Parathyroid adenoma (tissue), 2 donors: ENCODE data around the gene TYMP.
A peak's percentile ranks its signal among the peaks of the same experiment; 100 is the strongest.

Experiments used
- H2AFZ ChIP-seq: fragments of 300-600 bp; sonication (generic); one replicate; pipeline ENCODE4 v1.7.0; 2017; ENCODE audit warnings: antibody characterized with exemption, mild to moderate bottlenecking
- H3K27ac ChIP-seq: fragments of 300-600 bp; sonication (generic); one replicate; pipeline ENCODE4 v1.7.0; 2017
- H3K27me3 ChIP-seq: fragments of 300-600 bp; sonication (generic); one replicate; pipeline ENCODE4 v1.7.0; 2017; ENCODE audit warnings: low read length; ENCODE audit not compliant: control insufficient read depth, insufficient read depth
- H3K36me3 ChIP-seq: fragments of 300-600 bp; sonication (generic); one replicate; pipeline ENCODE4 v1.7.0; 2017; ENCODE audit warnings: low read length; ENCODE audit not compliant: control insufficient read depth, insufficient read depth
- H3K4me1 ChIP-seq: fragments of 300-600 bp; sonication (generic); one replicate; pipeline ENCODE4 v1.7.0; 2017; ENCODE audit warnings: control low read depth
- H3K4me2 ChIP-seq: fragments of 300-600 bp; sonication (generic); one replicate; pipeline ENCODE4 v1.7.0; 2017; ENCODE audit warnings: low read length
- H3K4me3 ChIP-seq: fragments of 300-600 bp; sonication (generic); one replicate; pipeline ENCODE4 v1.7.0; 2017; ENCODE audit warnings: low read depth, low read length
- H3K79me2 ChIP-seq: fragments of 300-600 bp; sonication (generic); one replicate; pipeline ENCODE4 v1.7.0; 2017; ENCODE audit warnings: control low read depth
- H3K9ac ChIP-seq: fragments of 300-600 bp; sonication (generic); one replicate; pipeline ENCODE4 v1.7.0; 2017; ENCODE audit warnings: mild to moderate bottlenecking
- H3K9me3 ChIP-seq: fragments of 300-600 bp; sonication (generic); one replicate; pipeline ENCODE4 v1.7.0; 2017; ENCODE audit warnings: low read length; ENCODE audit not compliant: control insufficient read depth
- CTCF ChIP-seq: fragments of 300-600 bp; sonication (generic); IDR thresholded peaks from one replicate; pipeline ENCODE4 v1.7.0; 2017; ENCODE audit warnings: antibody characterized with exemption, mild to moderate bottlenecking
- donor health status: primary hyperparathyroidism.

TYMP gene

GRCh38 chr22:50524676-50525103 is 5.1 kb downstream of the TYMP start:
- H3K27ac ChIP-seq: peak overlapping the region; percentile 95
- no peak overlapping the region for H3K9ac ChIP-seq

GRCh38 chr22:50523806-50524675 is 5.8 kb downstream of the TYMP start:
- no peak overlapping the region for H2AFZ ChIP-seq
- H3K36me3 ChIP-seq: no peaks in the 10 kb centered on the region
- no peak overlapping the region for H3K4me3 ChIP-seq
- H3K27ac ChIP-seq: no peak overlapping the region
- H3K4me1 ChIP-seq: peaks cover 4% of the 10 kb centered on the region
- TF ChIP-seq CTCF: no peak
- no peaks in the 10 kb centered on the region for H3K27me3 ChIP-seq
- H3K79me2 ChIP-seq: no peaks in the 10 kb centered on the region
- peak overlapping the region; percentile 95 for H3K4me2 ChIP-seq
- no peaks in the 10 kb centered on the region for H3K9me3 ChIP-seq
- H3K9ac ChIP-seq: no peak overlapping the region

More at GRCh38 chr22:50524676-50525103, 5.1 kb downstream of the TYMP start:
- no peaks in the 10 kb centered on the region for H3K27me3 ChIP-seq
- no peaks in the 10 kb centered on the region for H3K9me3 ChIP-seq
- no peak for TF ChIP-seq CTCF
- H3K4me1 ChIP-seq: peaks cover 4% of the 10 kb centered on the region
- peak overlapping the region; percentile 81 for H3K4me3 ChIP-seq
- peak overlapping the region; percentile 95 for H3K4me2 ChIP-seq
- no peaks in the 10 kb centered on the region for H3K79me2 ChIP-seq
- no peaks in the 10 kb centered on the region for H3K36me3 ChIP-seq
- peak overlapping the region; percentile 74 for H2AFZ ChIP-seq

- Histone ChIP-seq H3K4me3 (no peak overlapping the region), H3K4me2 (no peak overlapping the region)
Measured at GRCh38 chr22:50523458-50523805, 6.4 kb downstream of the TYMP start.

GRCh38 chr22:50522806-50523438 is 6.9 kb downstream of the TYMP start:
- Histone ChIP-seq H3K79me2 (peaks cover under 1% of the 10 kb centered on the region), H3K9me3 (no peaks in the 10 kb centered on the region), H3K27ac (no peak overlapping the region), H3K4me1 (peaks cover 4% of the 10 kb centered on the region), H3K9ac (no peak overlapping the region), H2AFZ (no peak overlapping the region), H3K4me2 (no peak overlapping the region), H3K27me3 (no peaks in the 10 kb centered on the region), H3K4me3 (no peak overlapping the region), H3K36me3 (no peaks in the 10 kb centered on the region)
- TF ChIP-seq CTCF: no peak

More at GRCh38 chr22:50523458-50523805, 6.4 kb downstream of the TYMP start:
- Histone ChIP-seq H3K27me3 (no peaks in the 10 kb centered on the region), H3K27ac (no peak overlapping the region), H3K36me3 (no peaks in the 10 kb centered on the region), H2AFZ (no peak overlapping the region), H3K9me3 (no peaks in the 10 kb centered on the region), H3K4me1 (peaks cover 4% of the 10 kb centered on the region), H3K79me2 (no peaks in the 10 kb centered on the region), H3K9ac (no peak overlapping the region)
- no peak for TF ChIP-seq CTCF
